Heart left ventricle (tissue), 16 donors: ENCODE results near the gene FUT3. TPM values are rescaled to one million over a fixed set of nuclear protein-coding genes. Genes with fewer than 3 reads are reported as not detected.

Experiments used
- ATAC-seq, 4 donors: fragments of 200-7000 bp; cut with Tn5 transposase; one replicate each; pipeline ENCODE4 v1.9.1; 2020 to 2022; ENCODE audit warnings: moderate library complexity in 4 of 4, mild to moderate bottlenecking in 3 of 4, moderate number of reproducible peaks in 1 of 4
- DNase-seq, 5 donors: peaks; one replicate each; pipeline ENCODE4 v3.0.0-alpha.2; 2020
- H3K27ac ChIP-seq, 12 donors: fragments of 200-600 bp; sonication (generic) in 4 of 12; one replicate each; pipeline versions ENCODE4 v1.5.0 to v1.8.0; 2016 to 2022; ENCODE audit warnings: mild to moderate bottlenecking in 2 of 12
- H3K27me3 ChIP-seq, 9 donors: fragments of 200-600 bp; sonication (generic) in 2 of 9; one replicate each; pipeline versions ENCODE4 v1.5.1 to v1.8.0; 2016 to 2022; ENCODE audit warnings: mild to moderate bottlenecking in 3 of 9
- H3K36me3 ChIP-seq, 9 donors: fragments of 200-600 bp; sonication (generic) in 2 of 9; one replicate each; pipeline versions ENCODE4 v1.5.0 to v1.8.0; 2018 to 2022; ENCODE audit warnings: mild to moderate bottlenecking in 2 of 9
- H3K4me1 ChIP-seq, 12 donors: fragments of 200-600 bp; sonication (generic) in 4 of 12; one replicate each; pipeline versions ENCODE4 v1.5.0 to v1.8.0; 2016 to 2022; ENCODE audit warnings: mild to moderate bottlenecking in 3 of 12
- H3K4me3 ChIP-seq, 12 donors: fragments of 200-600 bp; sonication (generic) in 4 of 12; one replicate each; pipeline versions ENCODE4 v1.5.0 to v1.8.0; 2017 to 2022; ENCODE audit warnings: mild to moderate bottlenecking in 9 of 12, moderate library complexity in 4 of 12
- H3K9me3 ChIP-seq, 12 donors: fragments of 200-600 bp; sonication (generic) in 4 of 12; one replicate each; pipeline versions ENCODE4 v1.5.0 to v1.8.0; 2016 to 2022; ENCODE audit warnings: mild to moderate bottlenecking in 1 of 12
- CTCF ChIP-seq, 12 donors: fragments of 200-600 bp; sonication (generic) in 4 of 12; IDR thresholded peaks; one replicate each; pipeline versions ENCODE4 v1.5.0 to v1.8.0; 2018 to 2022; ENCODE audit warnings: antibody characterized with exemption in 12 of 12, mild to moderate bottlenecking in 5 of 12
- POLR2A ChIP-seq, 2 donors: fragments of 450-650 bp; IDR thresholded peaks; one replicate each; pipeline ENCODE4 v1.6.1; 2017; ENCODE audit warnings: antibody characterized with exemption in 2 of 2, mild to moderate bottlenecking in 2 of 2, moderate library complexity in 2 of 2
- WGBS, 4 donors: extraction: QIAGEN DNeasy Blood & Tissue Kit in 2 of 4; methylation state at CpG; one replicate each; pipeline versions ENCODE4 v1.1.5 to v1.1.7; 2013 to 2018; 5-methylcytosine and 5-hydroxymethylcytosine counted together
- intact Hi-C, 10 donors: fragments of 100-400 bp; cut with DNase I; formaldehyde crosslinking; loops; one replicate each; pipeline versions ENCODE4 v1.11.1 to v1.14.2; 2022
- polyA plus RNA-seq, 2 donors: library from polyadenylated mRNA; stranded (reverse); fragments of 200-250 nt; gene quantifications; one replicate each; pipeline ENCODE4 v1.2.3, GENCODE V29; 2013
- total RNA-seq, 9 donors: library from RNA; depleted of rRNA in 2 of 9; stranded (reverse); fragments of >200 nt in 2 of 9; fragmentation: NEBNext Ultra II Directional in 3 of 9; extraction: Animal tissue kit (Norgen Biotek cat#: 25700) in 3 of 9; gene quantifications; one replicate each; pipeline versions ENCODE4 v1.1.0 to v1.2.4, GENCODE V29; 2016 to 2023
- donor health status: ischemic (EF 13 %, LVEDD 7.1; RV severe dilation, severe dysfunction).
- donor health status: healthy with polysubstance abuse.
- donor health status: DM: no; HTN: yes; CAD: no.
- donor health status: DM: no; HTN: no; CAD: no.
- donor health status: ischemic (EF 25% LVEDD 6.9; RV normal size, moderate dysfunction).
- donor health status: ischemic (EF 25% LVEDD 5.7; RV mildly dilated, moderate dysfunction).
- donor health status: healthy.
- donor health status: DM: yes; HTN: yes; CAD: no.
- donor health status: ischemic (EF 35%, LVEDD 5.7; RV mildly dilated, moderate dysfunction).
- donor health status: nonischemic (EF 11% LVEDD 7.7; RV severe dilation, severe dysfunction).
- donor health status: DM: yes; HTN: yes; CAD: no.
- donor health status: PGD.
- donor health status: ischemic (EF 29% LVEDD 5.4; RV normal size, mild dysfunction).
- donor health status: nonischemic (EF 23%, LVEDD 6.1; RV moderate dilation, normal function).

FUT3 gene
- total and polyA plus RNA-seq, 11 donors, result 0.07 TPM; not detected in 10

- H3K4me3 ChIP-seq, result peak overlapping the region in 5 of 12 donors; percentile 17 to 61 (median 50)
- ATAC-seq (no peak), DNase-seq (no peak)
- TF ChIP-seq POLR2A (IDR thresholded peaks at IDR 0.05), result no peak
- TF ChIP-seq CTCF (IDR thresholded peaks at IDR 0.05), result no peak
- H3K27ac ChIP-seq, result peak overlapping the region in 7 of 12 donors; percentile 73 to 88 (median 80)
- peaks cover 0 to 30% (median 4%) of the 10 kb centered on the region in 12 donors for H3K4me1 ChIP-seq
- intact Hi-C loops, result loop anchor here in 9 of 10 donors (5.0 kb wide), 2 partner anchors 48 to 63 kb away; no protein-coding TSS in a partner anchor
- H3K36me3 ChIP-seq, result no peaks in the 10 kb centered on the region
- WGBS, 4 donors, result 55 to 67% (median 59%) methylated on average over 23 to 34 of the region's 34 CpGs
- peaks cover 0 to 28% (median 13%) of the 10 kb centered on the region in 9 donors for H3K27me3 ChIP-seq
- H3K9me3 ChIP-seq, result no peaks in the 10 kb centered on the region
Observed at GRCh38 chr19:5829567-5830310, 21.5 kb downstream of the FUT3 start.

- 4 to 8% (median 4%) methylated on average over 28 to 47 of the region's 47 CpGs for WGBS, 4 donors
- intact Hi-C loops, result loop anchor here in 8 of 10 donors (5.0 kb wide), 2 partner anchors 48 to 63 kb away; no protein-coding TSS in a partner anchor
- ATAC-seq, result peak; percentile 40 to 79 (median 54)
Observed at GRCh38 chr19:5828661-5829566, 22.3 kb downstream of the FUT3 start.

GRCh38 chr19:5827891-5828660 lies 23.2 kb downstream of the FUT3 start:
- intact Hi-C loops, result loop anchor here in 8 of 10 donors (2.0 to 5.0 kb wide), 3 partner anchors 21 to 64 kb away; no protein-coding TSS in a partner anchor
- peak; percentile 53 to 78 (median 76) for ATAC-seq
- no peaks in the 10 kb centered on the region for H3K36me3 ChIP-seq
- peak overlapping the region; percentile 7 to 64 (median 46) for H3K4me3 ChIP-seq
- no peak for TF ChIP-seq CTCF (IDR thresholded peaks at IDR 0.05)
- TF ChIP-seq POLR2A (IDR thresholded peaks at IDR 0.05), result no peak
- 1 to 3% (median 2%) methylated on average over 28 to 91 of the region's 91 CpGs for WGBS, 4 donors
- peaks cover 0 to 28% (median 13%) of the 10 kb centered on the region in 9 donors for H3K27me3 ChIP-seq
- H3K4me1 ChIP-seq, result peaks cover 0 to 30% (median 4%) of the 10 kb centered on the region in 12 donors
- no peaks in the 10 kb centered on the region for H3K9me3 ChIP-seq
- DNase-seq, result peak; percentile 83 to 93 (median 89)
- peak overlapping the region in 11 of 12 donors; percentile 43 to 88 (median 80) for H3K27ac ChIP-seq

More at GRCh38 chr19:5828661-5829566, 22.3 kb downstream of the FUT3 start:
- H3K4me1 ChIP-seq, result peaks cover 0 to 30% (median 4%) of the 10 kb centered on the region in 12 donors
- peak in 4 of 5 donors; percentile 54 to 72 (median 66) for DNase-seq
- H3K27ac ChIP-seq, result peak overlapping the region in 11 of 12 donors; percentile 43 to 88 (median 80)
- no peaks in the 10 kb centered on the region for H3K9me3 ChIP-seq
- H3K4me3 ChIP-seq, result peak overlapping the region in 11 of 12 donors; percentile 17 to 64 (median 50)
- no peaks in the 10 kb centered on the region for H3K36me3 ChIP-seq
- H3K27me3 ChIP-seq, result peaks cover 0 to 28% (median 13%) of the 10 kb centered on the region in 9 donors
- TF ChIP-seq CTCF (IDR thresholded peaks at IDR 0.05), result peak in 3 of 12 donors; percentile 10 to 18 (median 16)
- no peak for TF ChIP-seq POLR2A (IDR thresholded peaks at IDR 0.05)
